Chondrocyte (in vitro differentiated cells): Measurements from ENCODE around the gene HOMER2. TPM values are rescaled to one million over a fixed set of nuclear protein-coding genes. Genes with fewer than 3 reads are reported as not detected.

Source experiments
- DNase-seq: peaks from one replicate; pipeline ENCODE4 v3.0.0; 2021; ENCODE audit warnings: mixed read lengths, low spot score
- H3K27ac Mint-ChIP-seq: one replicate; pipeline ENCODE4 v1.8.0; 2021; ENCODE audit warnings: mild to moderate bottlenecking, moderate library complexity, mixed read lengths; ENCODE audit not compliant: unreplicated experiment
- H3K27me3 Mint-ChIP-seq: 2 replicates; pipeline ENCODE4 v1.8.0; 2021; ENCODE audit warnings: low read depth, mixed read lengths
- H3K36me3 Mint-ChIP-seq: 2 replicates; pipeline ENCODE4 v1.8.0; 2021; ENCODE audit warnings: low read depth, mixed read lengths
- H3K4me1 Mint-ChIP-seq: 2 replicates; pipeline ENCODE4 v1.8.0; 2021; ENCODE audit warnings: low read depth, mild to moderate bottlenecking, mixed read lengths
- H3K4me3 Mint-ChIP-seq: one replicate; pipeline ENCODE4 v1.8.0; 2021; ENCODE audit warnings: mild to moderate bottlenecking, moderate library complexity, mixed read lengths; ENCODE audit not compliant: unreplicated experiment
- H3K9me3 Mint-ChIP-seq: 2 replicates; pipeline ENCODE4 v1.8.0; 2021; ENCODE audit warnings: low read depth, mixed read lengths
- CTCF ChIP-seq: fragments of 200-600 bp; sonication (generic); IDR thresholded peaks from 2 replicates; pipeline ENCODE4 v1.5.0; 2021; ENCODE audit warnings: antibody characterized with exemption, mild to moderate bottlenecking, moderate library complexity
- total RNA-seq: library from RNA; stranded (reverse); gene quantifications from 3 replicates; pipeline ENCODE4 v1.2.1, GENCODE V29; 2021

The HOMER2 gene
- total RNA-seq, 1 donor from 2014 or later: 6.1 TPM

DNA sequence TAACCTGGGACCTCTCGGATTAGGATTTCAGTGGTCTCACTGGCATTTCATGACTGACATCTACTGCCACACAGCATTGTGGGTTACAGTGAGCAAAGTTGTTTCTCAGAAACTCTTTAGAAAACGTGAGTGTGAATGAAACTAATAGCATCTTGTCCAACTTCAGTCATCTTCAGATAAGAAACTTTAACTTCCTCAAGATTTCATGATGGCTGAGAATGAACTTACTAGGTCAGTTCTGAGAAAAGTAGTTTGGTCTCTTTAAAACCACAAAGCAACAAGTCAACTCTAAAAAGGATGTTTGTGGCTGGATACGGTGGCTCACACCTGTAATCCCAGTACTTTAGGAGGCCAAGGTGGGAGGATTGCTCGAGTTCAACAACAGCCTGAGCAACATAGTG is 14.2 kb upstream of the HOMER2 start:
- Mint-ChIP-seq H3K9me3 (no peaks in the 10 kb centered on the region), H3K4me3 (no peak overlapping the region), H3K4me1 (peaks cover 5% of the 10 kb centered on the region), H3K27me3 (no peaks in the 10 kb centered on the region), H3K27ac (no peak overlapping the region), H3K36me3 (no peaks in the 10 kb centered on the region)
- no peak for TF ChIP-seq CTCF
- no peak for DNase-seq

- DNase-seq: no peak
- no peak for TF ChIP-seq CTCF
- H3K27ac Mint-ChIP-seq: no peak overlapping the region
- H3K9me3 Mint-ChIP-seq: no peaks in the 10 kb centered on the region
- H3K27me3 Mint-ChIP-seq: no peaks in the 10 kb centered on the region
- no peaks in the 10 kb centered on the region for H3K4me1 Mint-ChIP-seq
- H3K36me3 Mint-ChIP-seq: no peaks in the 10 kb centered on the region
- no peak overlapping the region for H3K4me3 Mint-ChIP-seq
These were observed 12.4 kb upstream of the HOMER2 start for GRCh38 chr15:82964890-82965289.

DNA sequence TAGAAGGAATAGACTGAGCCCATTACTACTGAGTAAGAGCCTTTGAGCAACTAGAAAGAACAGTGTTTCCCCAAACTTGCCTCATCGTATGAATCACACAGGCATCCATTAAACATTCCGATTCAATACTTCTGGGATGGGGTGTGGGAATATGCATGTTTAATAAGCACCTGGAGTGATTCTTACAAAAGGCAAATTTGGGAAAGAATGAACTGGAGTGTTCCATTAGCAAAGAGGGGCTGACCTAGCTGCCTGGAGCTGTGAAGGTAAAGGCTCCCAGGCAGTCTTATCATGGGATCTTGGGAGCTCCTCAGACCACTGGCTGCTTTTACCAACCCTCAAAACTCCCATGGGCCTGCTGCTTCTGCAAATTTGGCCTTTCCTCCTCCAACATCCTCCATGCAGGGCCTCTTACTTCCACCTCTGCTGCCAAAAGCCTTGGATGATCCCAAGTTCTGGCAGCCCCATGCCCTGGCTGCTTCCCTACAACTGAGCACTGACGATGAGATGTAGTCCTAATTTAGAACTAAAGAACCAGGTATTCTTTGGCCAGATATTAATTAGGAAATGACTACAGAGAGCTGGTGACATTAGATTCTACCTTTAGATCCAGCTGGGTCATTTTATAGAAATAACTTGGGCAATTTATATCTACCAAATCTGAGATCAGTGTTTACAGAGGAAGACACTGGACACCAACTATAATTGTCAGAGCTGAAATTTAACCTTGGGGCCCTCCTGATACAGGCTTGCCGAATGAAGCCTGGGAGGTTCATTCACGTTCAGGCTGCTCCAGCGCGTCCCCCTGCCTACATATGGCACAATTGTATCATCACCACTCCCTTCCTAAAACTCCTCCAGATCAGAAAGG is 11.2 kb upstream of the HOMER2 start:
- Mint-ChIP-seq H3K27ac (no peak overlapping the region), H3K4me1 (no peaks in the 10 kb centered on the region), H3K27me3 (no peaks in the 10 kb centered on the region), H3K4me3 (no peak overlapping the region), H3K9me3 (no peaks in the 10 kb centered on the region), H3K36me3 (no peaks in the 10 kb centered on the region)
- DNase-seq: no peak
- TF ChIP-seq CTCF: no peak

DNA sequence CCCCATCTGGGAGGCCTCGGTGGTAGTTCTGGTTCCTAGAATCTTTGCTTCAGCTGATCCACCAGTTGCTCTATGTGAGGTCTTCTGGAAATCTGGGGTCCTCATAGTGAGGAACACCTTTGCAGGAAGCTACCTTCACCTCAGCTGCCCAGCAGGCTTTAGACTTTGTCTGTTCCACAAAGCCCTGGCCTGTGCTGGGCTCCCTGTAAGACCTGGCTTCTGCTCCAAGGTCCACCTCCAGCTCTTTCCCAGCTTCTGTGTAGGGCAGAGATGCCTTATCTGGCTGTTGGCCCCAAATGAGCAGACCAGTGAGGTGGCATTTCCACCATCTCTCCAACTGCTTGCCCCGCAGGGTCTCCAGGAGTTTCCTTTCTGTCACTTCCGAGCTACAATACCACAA is 8.2 kb upstream of the HOMER2 start:
- Mint-ChIP-seq H3K27ac (no peak overlapping the region), H3K9me3 (no peaks in the 10 kb centered on the region), H3K36me3 (no peaks in the 10 kb centered on the region), H3K27me3 (no peaks in the 10 kb centered on the region), H3K4me3 (no peak overlapping the region), H3K4me1 (no peaks in the 10 kb centered on the region)
- TF ChIP-seq CTCF: no peak
- no peak for DNase-seq

- Mint-ChIP-seq H3K27ac (no peak overlapping the region), H3K27me3 (no peaks in the 10 kb centered on the region), H3K4me3 (no peak overlapping the region), H3K36me3 (no peaks in the 10 kb centered on the region), H3K9me3 (no peaks in the 10 kb centered on the region), H3K4me1 (no peaks in the 10 kb centered on the region)
- no peak for DNase-seq
- TF ChIP-seq CTCF: no peak
These were observed 6.9 kb upstream of the HOMER2 start for GRCh38 chr15:82959423-82959822.
